Skeletal muscle tissue (tissue), 4 donors: ENCODE measurements around the gene CTNNA2. TPM values are rescaled to one million over a fixed set of nuclear protein-coding genes. Genes with fewer than 3 reads are reported as not detected.

Experiments
- H3K27ac ChIP-seq: one replicate; pipeline ENCODE4 v1.7.0; 2013; ENCODE audit warnings: mild to moderate bottlenecking, low read depth, low read length, inconsistent platforms
- H3K27me3 ChIP-seq, 3 donors: one replicate each; pipeline ENCODE4 v1.7.0; 2013; ENCODE audit warnings: low read length in 3 of 3; ENCODE audit not compliant: control insufficient read depth in 3 of 3, insufficient read depth in 3 of 3
- H3K36me3 ChIP-seq, 3 donors: one replicate each; pipeline ENCODE4 v1.7.0; 2013; ENCODE audit warnings: low read length in 3 of 3; ENCODE audit not compliant: control insufficient read depth in 3 of 3, insufficient read depth in 3 of 3
- H3K4me1 ChIP-seq, 3 donors: one replicate each; pipeline ENCODE4 v1.7.0; 2013; ENCODE audit warnings: low read length in 3 of 3, mild to moderate bottlenecking in 3 of 3; ENCODE audit not compliant: control insufficient read depth in 3 of 3, insufficient read depth in 3 of 3
- H3K4me3 ChIP-seq, 3 donors: one replicate each; pipeline ENCODE4 v1.7.0; 2013; ENCODE audit warnings: low read length in 3 of 3
- H3K9ac ChIP-seq, 3 donors: one replicate each; pipeline ENCODE4 v1.7.0; 2013; ENCODE audit warnings: low read length in 3 of 3, mild to moderate bottlenecking in 3 of 3, moderate library complexity in 2 of 3, low read depth in 1 of 3
- H3K9me3 ChIP-seq, 3 donors: one replicate each; pipeline ENCODE4 v1.7.0; 2013; ENCODE audit warnings: low read length in 3 of 3; ENCODE audit not compliant: control insufficient read depth in 3 of 3
- total RNA-seq: library from RNA; depleted of rRNA; stranded (reverse); fragments of >200 nt; gene quantifications from one replicate; pipeline ENCODE4 v1.2.3, GENCODE V29; 2014
- donor health status: Osteomylitis.

Gene CTNNA2
- total RNA-seq, 1 donor from 2014 or later: 1.0 TPM

DNA sequence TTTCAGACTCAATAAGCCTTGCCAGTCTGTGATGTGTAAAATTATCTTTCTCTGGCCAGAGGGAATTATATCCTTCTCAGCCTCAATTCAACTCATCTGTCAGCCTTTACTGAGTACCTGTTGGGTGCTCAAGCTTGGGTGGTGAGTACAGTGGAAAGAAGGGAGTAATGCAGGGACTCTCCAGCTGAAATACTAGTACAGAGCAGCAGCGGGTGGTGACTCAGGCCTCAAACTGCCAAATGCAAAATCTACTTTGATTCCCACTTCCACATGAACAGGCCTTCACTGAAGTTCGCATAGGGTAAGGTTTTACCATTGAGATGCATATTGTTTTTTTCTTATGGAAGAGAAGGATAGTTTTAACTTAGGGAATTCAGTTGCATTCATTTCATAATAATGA lies 464.9 kb downstream of the CTNNA2 start:
- Histone ChIP-seq H3K9ac (no peak overlapping the region), H3K27ac (no peak overlapping the region), H3K36me3 (no peaks in the 10 kb centered on the region), H3K27me3 (no peaks in the 10 kb centered on the region), H3K9me3 (no peaks in the 10 kb centered on the region), H3K4me1 (no peaks in the 10 kb centered on the region), H3K4me3 (no peak overlapping the region)

DNA sequence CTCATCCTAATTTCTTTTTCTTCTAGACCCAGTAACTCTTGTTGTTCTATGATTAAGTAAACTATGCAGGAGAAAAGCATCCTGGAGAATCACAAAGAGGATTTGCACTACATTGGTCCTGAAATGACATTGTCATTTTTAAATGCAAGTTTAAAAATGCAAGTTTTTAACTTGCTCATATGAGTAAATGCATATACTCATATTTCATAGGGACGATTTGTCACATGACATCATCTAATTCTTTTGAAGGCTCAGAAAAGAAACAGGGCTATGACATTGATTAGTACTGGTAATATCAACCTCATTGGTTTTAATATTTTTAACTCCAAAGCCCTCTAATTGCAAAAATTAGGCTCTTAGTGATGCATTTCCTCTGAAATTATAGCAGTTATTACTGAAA lies 467.3 kb downstream of the CTNNA2 start:
- H3K27ac ChIP-seq: no peak overlapping the region
- no peaks in the 10 kb centered on the region for H3K9me3 ChIP-seq
- H3K9ac ChIP-seq: no peak overlapping the region
- H3K27me3 ChIP-seq: no peaks in the 10 kb centered on the region
- no peaks in the 10 kb centered on the region for H3K4me1 ChIP-seq
- no peak overlapping the region for H3K4me3 ChIP-seq
- H3K36me3 ChIP-seq: no peaks in the 10 kb centered on the region

DNA sequence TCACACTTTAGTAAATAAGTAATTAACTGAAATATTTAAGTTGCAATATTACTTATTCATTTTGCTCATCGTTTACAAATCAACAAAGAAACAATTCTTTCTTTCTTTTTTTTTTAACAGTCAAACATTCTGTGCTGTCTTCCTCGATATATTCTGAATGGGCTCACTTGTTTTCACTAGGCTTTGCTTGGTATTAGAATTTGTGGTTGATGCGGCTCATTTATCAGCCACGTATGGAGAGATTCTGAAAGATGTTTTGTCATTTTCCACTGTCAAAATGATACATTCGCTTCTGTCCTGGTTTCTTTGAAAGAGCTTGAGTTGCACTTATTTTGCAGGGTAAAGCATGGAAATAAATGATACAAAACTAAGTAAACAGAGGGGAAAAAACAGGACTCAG lies 468.0 kb downstream of the CTNNA2 start:
- Histone ChIP-seq H3K4me1 (no peaks in the 10 kb centered on the region), H3K27me3 (no peaks in the 10 kb centered on the region), H3K9me3 (no peaks in the 10 kb centered on the region), H3K9ac (no peak overlapping the region), H3K27ac (no peak overlapping the region), H3K36me3 (no peaks in the 10 kb centered on the region), H3K4me3 (no peak overlapping the region)

DNA sequence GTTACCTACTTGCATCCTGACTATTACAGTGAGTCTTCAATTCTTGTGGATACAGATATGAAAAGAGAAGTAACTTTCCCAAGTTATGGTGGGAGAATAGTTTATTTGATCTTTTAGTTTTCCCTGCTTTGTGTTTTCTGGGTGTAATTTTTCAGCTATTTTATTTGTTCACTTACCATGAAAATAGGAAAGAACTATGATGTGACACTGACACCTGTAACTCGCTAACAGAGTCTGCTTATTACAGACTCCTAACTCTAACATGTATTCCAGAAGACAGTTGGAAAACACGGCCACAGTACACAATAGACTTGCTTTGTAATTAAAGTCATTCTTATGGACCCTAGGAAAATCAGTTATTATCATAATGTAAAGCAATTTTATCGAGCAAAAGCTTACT lies 468.5 kb downstream of the CTNNA2 start:
- H3K9me3 ChIP-seq: no peaks in the 10 kb centered on the region
- H3K36me3 ChIP-seq: no peaks in the 10 kb centered on the region
- no peak overlapping the region for H3K4me3 ChIP-seq
- H3K9ac ChIP-seq: no peak overlapping the region
- H3K4me1 ChIP-seq: no peaks in the 10 kb centered on the region
- no peaks in the 10 kb centered on the region for H3K27me3 ChIP-seq
- no peak overlapping the region for H3K27ac ChIP-seq

DNA sequence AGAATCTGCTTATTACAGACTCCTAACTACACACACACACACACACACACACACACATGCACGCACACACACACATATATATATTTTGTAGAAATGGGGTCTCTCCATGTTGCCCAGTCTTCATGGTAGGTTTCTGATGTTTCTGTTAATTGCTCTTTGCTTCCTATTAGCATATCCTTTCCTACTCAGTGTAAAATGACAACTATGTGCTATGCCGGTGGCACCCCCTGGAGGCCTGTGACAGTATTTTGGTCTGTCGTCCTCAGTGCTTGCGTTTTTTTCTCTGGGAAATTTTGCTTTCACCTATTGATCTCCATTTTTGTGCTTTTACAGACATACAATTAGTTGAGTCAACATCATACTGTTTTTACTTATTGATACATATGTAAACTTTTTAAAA lies 469.6 kb downstream of the CTNNA2 start:
- Histone ChIP-seq H3K4me1 (no peaks in the 10 kb centered on the region), H3K9me3 (no peaks in the 10 kb centered on the region), H3K27me3 (no peaks in the 10 kb centered on the region), H3K36me3 (no peaks in the 10 kb centered on the region), H3K4me3 (no peak overlapping the region), H3K9ac (no peak overlapping the region), H3K27ac (no peak overlapping the region)

DNA sequence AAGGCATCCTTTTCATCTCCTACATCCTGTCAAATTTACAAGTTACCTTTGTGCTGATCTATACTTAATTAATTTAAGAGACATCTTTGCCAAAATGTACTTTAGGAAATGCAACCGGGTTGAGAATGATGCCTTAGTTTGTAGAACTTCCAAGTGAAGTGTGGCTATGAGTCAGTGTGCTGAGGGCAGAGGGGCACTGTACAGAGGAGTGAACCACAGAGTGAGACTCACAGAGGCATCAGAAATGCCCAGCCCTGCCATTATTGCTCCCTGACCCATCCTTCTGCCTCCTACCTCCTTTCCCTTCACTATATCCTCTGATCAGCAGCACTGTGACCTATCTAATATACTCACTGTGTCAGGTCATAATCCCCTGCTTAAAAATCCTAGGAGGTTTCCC lies 471.6 kb downstream of the CTNNA2 start:
- no peaks in the 10 kb centered on the region for H3K4me1 ChIP-seq
- H3K27me3 ChIP-seq: no peaks in the 10 kb centered on the region
- H3K36me3 ChIP-seq: no peaks in the 10 kb centered on the region
- no peak overlapping the region for H3K27ac ChIP-seq
- H3K4me3 ChIP-seq: no peak overlapping the region
- H3K9ac ChIP-seq: no peak overlapping the region
- no peaks in the 10 kb centered on the region for H3K9me3 ChIP-seq

DNA sequence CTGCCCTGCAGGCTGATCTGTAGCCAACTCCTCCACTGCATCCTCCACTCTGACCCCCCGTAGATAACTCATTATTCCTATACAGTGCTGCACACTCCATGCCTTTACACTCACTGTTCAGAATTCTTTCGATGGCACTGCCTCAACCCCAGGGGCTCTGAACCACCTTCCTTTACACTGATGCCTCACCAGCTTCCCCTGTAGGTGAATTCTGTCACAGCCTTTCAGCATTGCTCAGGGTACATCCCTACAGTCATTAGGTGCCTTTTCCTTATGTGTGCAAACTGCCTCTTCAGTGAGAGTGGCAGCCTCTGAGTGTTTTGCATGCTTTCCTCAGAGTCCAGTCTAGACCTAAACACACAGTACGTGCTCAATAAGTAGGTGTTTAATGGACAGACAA lies 472.3 kb downstream of the CTNNA2 start:
- Histone ChIP-seq H3K4me1 (no peaks in the 10 kb centered on the region), H3K9ac (no peak overlapping the region), H3K27ac (no peak overlapping the region), H3K4me3 (no peak overlapping the region), H3K27me3 (no peaks in the 10 kb centered on the region), H3K9me3 (no peaks in the 10 kb centered on the region), H3K36me3 (no peaks in the 10 kb centered on the region)

DNA sequence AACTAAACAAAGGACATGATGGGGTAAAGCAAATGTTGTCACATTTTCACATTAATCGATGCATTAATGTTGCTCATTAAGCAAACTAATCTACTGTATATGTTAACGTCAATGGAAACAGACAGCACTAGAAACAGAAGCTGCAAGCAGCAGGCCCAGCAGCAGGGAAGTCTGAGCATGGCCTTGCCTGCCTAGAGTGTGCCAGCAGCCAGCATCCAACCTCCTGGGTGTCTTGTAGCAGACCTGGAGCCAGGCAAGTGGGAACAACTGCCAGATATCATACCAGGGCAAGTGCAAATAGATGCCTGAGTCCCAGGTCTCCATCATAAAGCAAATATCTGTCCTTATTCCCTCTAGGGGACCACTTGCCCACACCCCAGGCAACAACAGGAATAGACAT lies 472.7 kb downstream of the CTNNA2 start:
- Histone ChIP-seq H3K9me3 (no peaks in the 10 kb centered on the region), H3K9ac (no peak overlapping the region), H3K36me3 (no peaks in the 10 kb centered on the region), H3K4me1 (no peaks in the 10 kb centered on the region), H3K27me3 (no peaks in the 10 kb centered on the region), H3K4me3 (no peak overlapping the region), H3K27ac (no peak overlapping the region)

DNA sequence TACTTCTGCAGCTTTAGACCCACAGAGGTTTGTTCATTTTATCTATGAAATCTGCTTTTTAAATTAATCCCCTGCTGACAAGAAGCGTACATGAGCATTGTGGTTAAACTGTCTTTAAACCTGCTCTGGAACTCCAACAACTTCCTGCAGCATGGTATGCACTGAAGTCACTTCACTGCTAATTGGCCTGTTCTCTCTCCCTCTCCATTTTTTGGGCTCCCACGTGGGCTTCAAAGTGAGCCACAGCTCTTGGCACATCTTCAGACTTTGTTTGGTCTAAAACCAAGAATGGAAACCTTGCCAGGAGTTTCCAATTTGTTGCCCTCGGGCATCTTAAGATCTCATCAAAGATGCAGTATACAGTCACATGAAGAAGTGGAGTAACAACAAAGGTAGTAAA lies 480.3 kb downstream of the CTNNA2 start:
- Histone ChIP-seq H3K4me1 (no peaks in the 10 kb centered on the region), H3K9ac (no peak overlapping the region), H3K9me3 (no peaks in the 10 kb centered on the region), H3K27ac (no peak overlapping the region), H3K36me3 (no peaks in the 10 kb centered on the region), H3K27me3 (no peaks in the 10 kb centered on the region), H3K4me3 (no peak overlapping the region)

DNA sequence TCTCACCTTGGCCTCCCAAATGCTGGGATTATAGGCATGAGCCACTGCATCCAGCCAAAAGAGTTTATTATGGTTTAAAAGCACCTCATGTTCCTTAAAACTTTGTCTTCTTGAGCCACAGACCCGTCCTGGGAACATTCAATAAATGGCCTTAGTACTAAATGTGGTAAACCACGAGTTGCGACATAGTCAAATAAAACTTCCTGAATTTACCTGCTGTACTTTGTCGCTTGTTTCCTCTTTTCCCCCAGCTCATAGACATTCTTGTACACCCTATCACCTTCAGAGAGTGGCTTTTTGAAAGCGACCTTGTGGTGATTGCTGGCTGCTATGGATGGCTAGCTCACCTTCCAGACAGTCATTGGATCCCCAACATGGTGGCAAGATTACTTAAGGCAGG lies 481.3 kb downstream of the CTNNA2 start:
- no peaks in the 10 kb centered on the region for H3K36me3 ChIP-seq
- H3K27me3 ChIP-seq: no peaks in the 10 kb centered on the region
- H3K27ac ChIP-seq: no peak overlapping the region
- no peak overlapping the region for H3K9ac ChIP-seq
- H3K4me3 ChIP-seq: no peak overlapping the region
- H3K9me3 ChIP-seq: no peaks in the 10 kb centered on the region
- no peaks in the 10 kb centered on the region for H3K4me1 ChIP-seq

DNA sequence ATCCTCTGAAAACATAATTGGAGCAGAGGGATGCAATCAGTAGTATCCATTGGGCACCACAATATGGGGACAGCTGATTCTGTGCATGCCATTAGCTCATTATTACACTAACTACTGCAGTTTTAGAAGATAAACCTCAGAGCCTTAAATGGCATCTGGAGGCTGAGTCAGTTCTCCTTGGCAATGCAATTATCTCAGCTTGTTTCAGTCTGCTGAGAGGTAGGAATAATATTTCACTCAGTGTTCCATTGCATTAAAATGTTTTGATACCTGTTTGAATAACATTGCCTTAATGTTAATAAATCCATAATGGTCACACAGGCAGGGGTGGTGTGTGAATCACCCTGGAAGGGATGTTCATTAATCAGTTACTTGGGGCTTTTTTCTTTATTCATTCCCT lies 482.1 kb downstream of the CTNNA2 start:
- Histone ChIP-seq H3K4me1 (no peaks in the 10 kb centered on the region), H3K4me3 (no peak overlapping the region), H3K27me3 (no peaks in the 10 kb centered on the region), H3K9me3 (no peaks in the 10 kb centered on the region), H3K36me3 (no peaks in the 10 kb centered on the region), H3K9ac (no peak overlapping the region), H3K27ac (no peak overlapping the region)
